Measurements from ENCODE around the gene TAF1B.

DNA sequence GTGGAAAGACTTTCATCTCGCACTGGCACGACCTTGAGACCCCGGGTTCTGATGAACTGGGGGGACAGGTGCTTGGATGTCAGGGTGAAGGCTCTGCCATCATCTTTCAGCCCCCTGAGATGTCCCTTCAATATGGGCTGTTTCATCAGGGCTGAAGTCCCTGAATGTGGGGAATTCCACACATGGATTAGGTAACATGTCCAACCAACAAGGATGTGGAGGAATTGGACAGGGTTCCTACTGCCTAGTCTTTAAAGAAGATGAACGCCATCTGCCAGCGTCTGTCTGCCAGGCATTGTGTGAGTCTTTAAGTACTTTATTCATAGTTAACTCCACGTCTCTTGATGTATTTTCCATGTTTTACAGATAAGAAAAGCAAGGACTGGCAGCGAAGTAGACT lies 102.3 kb downstream of the TAF1B start:
- TF ChIP-seq CTCF (IDR thresholded peaks at IDR 0.05; ENCODE audit: insufficient read depth, low read length, poor library complexity, severe bottlenecking) = no peak
- no peak for TF ChIP-seq EZH2phosphoT487 (conservative IDR thresholded peaks at IDR 0.05; ENCODE audit: low read length)

Measured in SU-DHL-6 (cell line).